HS-27A (cell line): Measurements from ENCODE around the gene SNTG2.
"Not testable (repeated sequence)": the region's sequence is repeated elsewhere in the genome, so short reads cannot be mapped to it uniquely, and the experiment has no call there.

Source experiments
- DNase-seq: peaks from one replicate; pipeline ENCODE4 v3.0.0-alpha.2; 2012; ENCODE audit warnings: low read depth, missing footprints

SNTG2 gene

GRCh38 chr2:1099418-1099817 lies 148.8 kb downstream of the SNTG2 start:
- no peak for DNase-seq

GRCh38 chr2:1101011-1101782 lies 150.5 kb downstream of the SNTG2 start:
- DNase-seq, result no peak

- DNase-seq, result no peak
Measured at GRCh38 chr2:1101982-1102590, 151.4 kb downstream of the SNTG2 start.

- DNase-seq, result no peak
Measured at GRCh38 chr2:1104364-1104763, 153.7 kb downstream of the SNTG2 start.

GRCh38 chr2:1106344-1106743 lies 155.7 kb downstream of the SNTG2 start:
- not testable (repeated sequence) for DNase-seq

- no peak for DNase-seq
Measured at GRCh38 chr2:1115843-1116539, 165.3 kb downstream of the SNTG2 start.

GRCh38 chr2:1117569-1117968 lies 166.9 kb downstream of the SNTG2 start:
- DNase-seq, result no peak

GRCh38 chr2:1125217-1125616 lies 174.6 kb downstream of the SNTG2 start:
- no peak for DNase-seq

GRCh38 chr2:1125633-1126370 lies 175.2 kb downstream of the SNTG2 start:
- no peak for DNase-seq

- DNase-seq, result no peak
Measured at GRCh38 chr2:1129982-1130381, 179.3 kb downstream of the SNTG2 start.

GRCh38 chr2:1130922-1131321 lies 180.3 kb downstream of the SNTG2 start:
- no peak for DNase-seq

- DNase-seq, result no peak
Measured at GRCh38 chr2:1132328-1132969, 181.8 kb downstream of the SNTG2 start.

GRCh38 chr2:1133896-1134295 lies 183.2 kb downstream of the SNTG2 start:
- DNase-seq, result not testable (repeated sequence)

- DNase-seq, result no peak
Measured at GRCh38 chr2:1134629-1135028, 184.0 kb downstream of the SNTG2 start.

- DNase-seq, result no peak
Measured at GRCh38 chr2:1136067-1136466, 185.4 kb downstream of the SNTG2 start.

- no peak for DNase-seq
Measured at GRCh38 chr2:1136846-1137245, 186.2 kb downstream of the SNTG2 start.

GRCh38 chr2:1137264-1137663 lies 186.6 kb downstream of the SNTG2 start:
- no peak for DNase-seq

- no peak for DNase-seq
Measured at GRCh38 chr2:1137913-1138391, 187.3 kb downstream of the SNTG2 start.

GRCh38 chr2:1140389-1141003 lies 189.8 kb downstream of the SNTG2 start:
- DNase-seq, result no peak

GRCh38 chr2:1141079-1141478 lies 190.4 kb downstream of the SNTG2 start:
- DNase-seq, result no peak

- no peak for DNase-seq
Measured at GRCh38 chr2:1143129-1143528, 192.5 kb downstream of the SNTG2 start.
